GM19395 (cell line): ENCODE results near the gene RPL28.
"Not testable (repeated sequence)": the region's sequence is repeated elsewhere in the genome, so short reads cannot be mapped to it uniquely, and the experiment has no call there.

Experiments used
- ATAC-seq: cut with Tn5 transposase; IDR thresholded peaks from one replicate; pipeline ENCODE4 v1.9.1; 2021; ENCODE audit warnings: mild to moderate bottlenecking, moderate library complexity; ENCODE audit not compliant: unreplicated experiment

RPL28 gene

GRCh38 chr19:55446060-55446459, 60.3 kb downstream of the RPL28 start:
- no peak for ATAC-seq

GRCh38 chr19:55447421-55448174, 61.9 kb downstream of the RPL28 start:
- ATAC-seq: no peak

- ATAC-seq: not testable (repeated sequence)
Observed at GRCh38 chr19:55448175-55448490, 62.4 kb downstream of the RPL28 start.

GRCh38 chr19:55449469-55449868, 63.7 kb downstream of the RPL28 start:
- no peak for ATAC-seq

- no peak for ATAC-seq
Observed at GRCh38 chr19:55451163-55451964, 65.6 kb downstream of the RPL28 start.

GRCh38 chr19:55451965-55452748, 66.4 kb downstream of the RPL28 start:
- no peak for ATAC-seq
